Heart right ventricle (tissue), 16 donors: ENCODE data around the gene SPTBN1. TPM values are rescaled to one million over a fixed set of nuclear protein-coding genes. Genes with fewer than 3 reads are reported as not detected.

Experiments used
- ATAC-seq, 8 donors: fragments of 200-7000 bp; cut with Tn5 transposase; one replicate each; pipeline ENCODE4 v1.9.1; 2020; ENCODE audit warnings: mild to moderate bottlenecking in 8 of 8, moderate library complexity in 8 of 8, moderate number of reproducible peaks in 1 of 8
- DNase-seq, 2 donors: peaks; one replicate each; pipeline ENCODE4 v3.0.0-alpha.2; 2020
- H3K27ac ChIP-seq, 10 donors: fragments of 200-600 bp; sonication (generic) in 2 of 10; one replicate each; pipeline versions ENCODE4 v1.5.0 to v1.8.0; 2020 to 2022; ENCODE audit warnings: mild to moderate bottlenecking in 3 of 10
- H3K27me3 ChIP-seq, 7 donors: fragments of 200-600 bp; one replicate each; pipeline ENCODE4 v1.8.0; 2021 to 2022; ENCODE audit warnings: mild to moderate bottlenecking in 2 of 7
- H3K36me3 ChIP-seq, 9 donors: fragments of 200-600 bp; sonication (generic) in 1 of 9; one replicate each; pipeline versions ENCODE4 v1.5.0 to v1.8.0; 2020 to 2022; ENCODE audit warnings: mild to moderate bottlenecking in 2 of 9
- H3K4me1 ChIP-seq, 9 donors: fragments of 200-600 bp; sonication (generic) in 1 of 9; one replicate each; pipeline versions ENCODE4 v1.5.0 to v1.8.0; 2020 to 2022; ENCODE audit warnings: mild to moderate bottlenecking in 4 of 9
- H3K4me3 ChIP-seq, 10 donors: fragments of 200-600 bp; sonication (generic) in 2 of 10; one replicate each; pipeline versions ENCODE4 v1.5.0 to v1.8.0; 2020 to 2022; ENCODE audit warnings: mild to moderate bottlenecking in 7 of 10, moderate library complexity in 2 of 10
- H3K9me3 ChIP-seq, 11 donors: fragments of 200-600 bp in 10 of 11; sonication (generic) in 2 of 11; one replicate each; pipeline versions ENCODE4 v1.5.0 to v1.8.0; 2013 to 2022; ENCODE audit warnings: mild to moderate bottlenecking in 2 of 11, control low read depth in 1 of 11, moderate library complexity in 1 of 11
- WGBS, 2 donors: extraction: QIAGEN DNeasy Blood & Tissue Kit; methylation state at CpG; one replicate each; pipeline ENCODE4 v1.1.7; 2013; ENCODE audit warnings: inconsistent platforms in 1 of 2; 5-methylcytosine and 5-hydroxymethylcytosine counted together
- intact Hi-C, 10 donors: fragments of 100-400 bp; cut with DNase I; formaldehyde crosslinking; loops; one replicate each; pipeline versions ENCODE4 v1.11.1 to v1.14.2; 2022
- polyA plus RNA-seq, 2 donors: library from polyadenylated mRNA; stranded (reverse); fragments of 200-250 nt; gene quantifications; one replicate each; pipeline ENCODE4 v1.2.3, GENCODE V29; 2013
- total RNA-seq, 10 donors: library from RNA; stranded (reverse); fragmentation: NEBNext Ultra II Directional in 3 of 10; extraction: Animal tissue kit (Norgen Biotek cat#: 25700) in 3 of 10; gene quantifications; one replicate each; pipeline versions ENCODE4 v1.2.1 to v1.2.4, GENCODE V29; 2021 to 2023
- TF ChIP-seq, protein P1 (sequence below), 9 donors: fragments of 200-600 bp; sonication (generic) in 2 of 9; IDR thresholded peaks; one replicate each; pipeline versions ENCODE4 v1.5.0 to v1.8.0; 2021 to 2022; ENCODE audit warnings: antibody characterized with exemption in 9 of 9, mild to moderate bottlenecking in 5 of 9, moderate library complexity in 1 of 9
- donor health status: Arrhythmogenic right ventricular cardiomyopathy.
- donor health status: ischemic (EF 13 %, LVEDD 7.1; RV severe dilation, severe dysfunction).
- donor health status: healthy with polysubstance abuse.
- donor health status: DM: no; HTN: yes; CAD: no.
- donor health status: DM: no; HTN: no; CAD: no.
- donor health status: ischemic (EF 25% LVEDD 6.9; RV normal size, moderate dysfunction).
- donor health status: ischemic (EF 25% LVEDD 5.7; RV mildly dilated, moderate dysfunction).
- donor health status: healthy.
- donor health status: DM: yes; HTN: yes; CAD: no.
- donor health status: Ischemic cardiomyopathy.
- donor health status: ischemic (EF 35%, LVEDD 5.7; RV mildly dilated, moderate dysfunction).
- donor health status: nonischemic (EF 11% LVEDD 7.7; RV severe dilation, severe dysfunction).
- donor health status: DM: yes; HTN: yes; CAD: no.
- donor health status: PGD.
- donor health status: ischemic (EF 29% LVEDD 5.4; RV normal size, mild dysfunction).
- donor health status: nonischemic (EF 23%, LVEDD 6.1; RV moderate dilation, normal function).

The SPTBN1 gene
- total and polyA plus RNA-seq, 12 donors: 91.1 to 643 (median 494) TPM

DNA sequence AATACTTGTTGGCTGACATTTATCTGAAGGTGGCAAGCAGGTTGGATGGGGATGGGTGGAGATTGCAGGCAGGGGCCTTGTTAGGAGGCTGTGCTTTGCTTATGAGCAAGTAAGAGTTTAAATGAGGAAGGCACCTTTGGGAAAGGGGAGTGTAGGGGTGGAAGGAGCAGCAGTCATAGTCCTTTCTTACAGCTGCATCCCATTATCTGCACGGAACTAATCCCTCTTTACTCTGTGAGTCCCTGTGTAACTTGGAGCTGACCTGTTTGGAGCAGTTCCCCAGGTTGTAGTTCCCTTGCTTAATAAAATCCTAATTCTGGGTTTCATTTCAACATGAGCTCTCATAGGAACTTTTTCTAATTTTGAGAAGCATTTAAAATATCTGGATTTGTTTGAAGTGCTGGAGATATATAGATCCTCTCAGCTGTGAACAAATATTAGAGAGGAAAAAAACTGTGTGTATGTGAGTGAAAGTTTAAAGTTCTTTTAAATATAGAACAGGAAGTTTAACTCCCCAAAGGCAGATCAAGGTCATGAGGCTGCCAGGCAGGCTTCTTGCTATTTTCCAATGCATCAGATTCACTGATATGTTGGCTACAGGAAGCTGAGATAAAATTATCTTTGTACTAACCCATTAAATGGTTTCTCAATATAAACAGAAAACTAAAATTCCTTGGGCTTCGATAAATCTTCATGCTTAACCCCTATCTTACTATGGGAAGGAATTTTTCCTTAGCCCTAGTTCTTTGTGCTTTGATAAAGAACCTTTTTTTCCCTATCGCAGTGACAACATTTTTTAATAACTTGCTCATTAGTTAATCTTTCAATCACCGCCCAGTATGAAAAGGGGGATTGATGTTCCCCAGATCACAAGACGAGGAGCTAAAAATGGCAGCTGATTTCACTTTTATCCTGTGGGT is 162.8 kb downstream of the SPTBN1 start:
- peaks cover 0 to 99% (median 53%) of the 10 kb centered on the region in 9 donors for H3K36me3 ChIP-seq
- H3K27ac ChIP-seq: peak overlapping the region; percentile 10 to 89 (median 72)
- TF ChIP-seq, protein P1, sequence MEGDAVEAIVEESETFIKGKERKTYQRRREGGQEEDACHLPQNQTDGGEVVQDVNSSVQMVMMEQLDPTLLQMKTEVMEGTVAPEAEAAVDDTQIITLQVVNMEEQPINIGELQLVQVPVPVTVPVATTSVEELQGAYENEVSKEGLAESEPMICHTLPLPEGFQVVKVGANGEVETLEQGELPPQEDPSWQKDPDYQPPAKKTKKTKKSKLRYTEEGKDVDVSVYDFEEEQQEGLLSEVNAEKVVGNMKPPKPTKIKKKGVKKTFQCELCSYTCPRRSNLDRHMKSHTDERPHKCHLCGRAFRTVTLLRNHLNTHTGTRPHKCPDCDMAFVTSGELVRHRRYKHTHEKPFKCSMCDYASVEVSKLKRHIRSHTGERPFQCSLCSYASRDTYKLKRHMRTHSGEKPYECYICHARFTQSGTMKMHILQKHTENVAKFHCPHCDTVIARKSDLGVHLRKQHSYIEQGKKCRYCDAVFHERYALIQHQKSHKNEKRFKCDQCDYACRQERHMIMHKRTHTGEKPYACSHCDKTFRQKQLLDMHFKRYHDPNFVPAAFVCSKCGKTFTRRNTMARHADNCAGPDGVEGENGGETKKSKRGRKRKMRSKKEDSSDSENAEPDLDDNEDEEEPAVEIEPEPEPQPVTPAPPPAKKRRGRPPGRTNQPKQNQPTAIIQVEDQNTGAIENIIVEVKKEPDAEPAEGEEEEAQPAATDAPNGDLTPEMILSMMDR (IDR thresholded peaks at IDR 0.05): no peak
- DNase-seq (no peak), ATAC-seq (peak in 7 of 8 donors; percentile 16 to 57 (median 42))
- intact Hi-C loops: loop anchor here in 2 of 10 donors (5.0 kb wide), 2 partner anchors 42 to 97 kb away; no protein-coding TSS in a partner anchor
- H3K9me3 ChIP-seq: no peaks in the 10 kb centered on the region
- WGBS, 2 donors: 11 to 12% methylated on average over 5 of the region's 5 CpGs
- H3K27me3 ChIP-seq: no peaks in the 10 kb centered on the region
- H3K4me3 ChIP-seq: no peak overlapping the region
- peaks cover 20 to 87% (median 78%) of the 10 kb centered on the region in 9 donors for H3K4me1 ChIP-seq

DNA sequence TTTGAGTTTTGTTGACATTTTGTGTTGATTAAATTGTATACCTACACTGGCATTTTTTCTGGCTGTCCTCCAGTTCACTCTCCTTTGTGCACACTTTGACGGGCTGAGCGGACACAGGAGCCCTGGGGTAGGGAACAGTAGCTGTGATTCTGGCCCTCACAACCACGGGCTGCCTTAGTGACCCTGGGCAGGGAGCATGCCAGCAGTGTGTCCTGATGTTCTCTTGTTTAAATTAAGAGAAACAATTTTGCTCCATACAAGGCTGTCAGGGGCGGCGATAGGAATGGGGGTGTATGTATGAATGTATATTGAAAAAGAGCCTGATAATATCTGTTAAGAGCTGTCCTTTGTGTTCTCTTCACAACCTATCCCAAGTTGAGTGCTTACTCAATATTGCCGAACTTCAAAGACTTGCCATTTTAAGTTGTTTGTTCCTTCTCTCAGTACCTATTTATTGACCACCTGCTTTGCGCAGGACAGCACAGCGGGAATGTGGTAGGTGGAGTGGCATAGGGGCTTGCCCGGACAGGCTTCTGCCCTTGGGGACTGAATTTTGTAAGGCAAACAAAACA is 163.6 kb downstream of the SPTBN1 start:
- Histone ChIP-seq H3K27me3 (no peaks in the 10 kb centered on the region), H3K36me3 (peaks cover 0 to 99% (median 60%) of the 10 kb centered on the region in 9 donors), H3K4me1 (peaks cover 17 to 87% (median 80%) of the 10 kb centered on the region in 9 donors), H3K9me3 (no peaks in the 10 kb centered on the region), H3K4me3 (no peak overlapping the region), H3K27ac (peak overlapping the region in 9 of 10 donors; percentile 10 to 89 (median 73))
- 66 to 77% methylated on average over 9 of the region's 9 CpGs for WGBS, 2 donors
- intact Hi-C loops: loop anchor here in 3 of 10 donors (5.0 to 10.0 kb wide), 3 partner anchors 42 to 97 kb away; no protein-coding TSS in a partner anchor
- ATAC-seq (peak in 6 of 8 donors; percentile 29 to 68 (median 44)), DNase-seq (no peak)
- TF ChIP-seq, protein P1 (IDR thresholded peaks at IDR 0.05): no peak

DNA sequence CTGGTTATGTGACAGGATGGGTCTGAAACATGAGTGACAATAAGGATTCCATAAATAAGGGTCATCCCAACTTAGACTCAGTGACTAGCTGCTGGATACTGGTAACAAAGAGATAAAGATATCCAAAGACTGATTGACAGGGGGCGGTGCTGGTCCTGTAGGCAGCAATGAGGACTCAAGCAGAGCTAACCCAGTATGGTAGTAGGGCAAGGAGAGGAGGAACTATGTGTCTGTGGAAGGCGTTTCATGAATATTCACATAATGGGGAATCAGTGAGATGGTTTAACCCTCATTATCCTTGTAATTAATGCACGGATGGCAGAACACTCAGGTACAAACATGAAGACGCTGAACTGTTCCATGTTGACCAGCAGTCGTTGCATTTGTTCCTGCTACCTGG is 164.8 kb downstream of the SPTBN1 start:
- H3K4me3 ChIP-seq: no peak overlapping the region
- H3K27me3 ChIP-seq: no peaks in the 10 kb centered on the region
- 94 to 95% methylated on average over 5 of the region's 5 CpGs for WGBS, 2 donors
- H3K4me1 ChIP-seq: peaks cover 17 to 87% (median 77%) of the 10 kb centered on the region in 9 donors
- intact Hi-C loops: loop anchor here in 1 of 10 donors (10.0 kb wide), 1 partner anchor 96 kb away; no protein-coding TSS in a partner anchor
- DNase-seq (no peak), ATAC-seq (no peak)
- peaks cover 0 to 99% (median 65%) of the 10 kb centered on the region in 9 donors for H3K36me3 ChIP-seq
- H3K9me3 ChIP-seq: no peaks in the 10 kb centered on the region
- peak overlapping the region in 4 of 10 donors; percentile 12 to 89 (median 78) for H3K27ac ChIP-seq
- TF ChIP-seq, protein P1 (IDR thresholded peaks at IDR 0.05): no peak

DNA sequence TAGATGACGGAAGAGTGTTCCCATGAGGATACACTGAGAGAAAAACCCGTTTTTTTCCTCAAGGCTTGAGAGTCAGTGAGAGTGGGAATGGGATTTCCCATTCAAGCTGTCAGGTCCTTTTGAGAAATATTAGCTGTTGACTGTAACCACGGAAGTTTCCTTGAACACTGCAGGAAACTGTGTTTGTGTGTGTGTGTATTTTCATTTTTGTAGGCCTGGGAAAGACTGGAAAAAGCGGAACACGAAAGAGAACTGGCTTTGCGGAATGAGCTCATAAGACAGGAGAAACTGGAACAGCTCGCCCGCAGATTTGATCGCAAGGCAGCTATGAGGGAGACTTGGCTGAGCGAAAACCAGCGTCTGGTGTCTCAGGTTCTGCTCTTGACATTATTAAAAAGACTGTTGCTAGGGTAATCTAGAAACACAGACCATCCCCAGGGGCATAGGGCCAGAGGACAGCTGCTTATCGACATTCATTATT is 168.5 kb downstream of the SPTBN1 start:
- DNase-seq (peak in 1 of 2 donors; percentile 60), ATAC-seq (peak in 7 of 8 donors; percentile 21 to 50 (median 43))
- peak overlapping the region in 9 of 10 donors; percentile 2 to 95 (median 63) for H3K27ac ChIP-seq
- intact Hi-C loops: loop anchor here in 1 of 10 donors (10.0 kb wide), 1 partner anchor 100 kb away; no protein-coding TSS in a partner anchor
- WGBS, 2 donors: 32 to 40% methylated on average over 12 of the region's 12 CpGs
- peaks cover 10 to 66% (median 52%) of the 10 kb centered on the region in 9 donors for H3K4me1 ChIP-seq
- H3K36me3 ChIP-seq: peaks cover 0 to 100% (median 86%) of the 10 kb centered on the region in 9 donors
- H3K4me3 ChIP-seq: no peak overlapping the region
- no peaks in the 10 kb centered on the region for H3K9me3 ChIP-seq
- no peaks in the 10 kb centered on the region for H3K27me3 ChIP-seq
- TF ChIP-seq, protein P1 (IDR thresholded peaks at IDR 0.05): no peak
